ENCODE measurements around the gene CCDC15. TPM values are rescaled to one million over a fixed set of nuclear protein-coding genes. Genes with fewer than 3 reads are reported as not detected.
"Not testable (repeated sequence)": the region's sequence is repeated elsewhere in the genome, so short reads cannot be mapped to it uniquely, and the experiment has no call there.

Gene CCDC15
- total and polyA plus RNA-seq, 11 donors, result 0.08 to 1.8 (median 0.19) TPM

DNA sequence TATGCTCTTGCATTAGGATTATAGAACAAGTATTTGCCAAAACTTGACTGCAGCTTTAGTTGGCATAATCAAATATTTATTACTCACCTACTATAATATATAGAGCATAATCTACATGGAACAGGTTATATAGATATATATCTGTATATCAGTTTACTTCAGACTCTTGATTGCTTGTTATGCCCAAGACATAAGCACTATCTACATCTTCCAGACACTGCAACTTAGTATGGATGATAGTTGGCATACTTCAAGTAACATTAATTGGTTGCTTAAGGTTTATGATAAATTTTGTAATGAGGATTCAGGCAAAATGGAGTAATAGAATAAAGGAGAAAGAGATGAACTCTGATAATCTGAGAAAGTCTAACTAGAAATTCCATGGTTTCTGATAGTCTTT lies 1.0 kb downstream of the CCDC15 start:
- no peaks in the 10 kb centered on the region for H3K27me3 ChIP-seq
- ATAC-seq (no peak), DNase-seq (no peak)
- H3K9me3 ChIP-seq, result no peaks in the 10 kb centered on the region
- no peak overlapping the region for H3K27ac ChIP-seq
- H3K36me3 ChIP-seq, result no peaks in the 10 kb centered on the region
- peaks cover 0 to 15% (median 8%) of the 10 kb centered on the region in 12 donors for H3K4me1 ChIP-seq
- intact Hi-C loops (cut with DNase I), result loop anchor here in 7 of 10 donors (5.0 to 10.0 kb wide), 9 partner anchors 80 to 920 kb away; partner anchors contain the start of gene TMEM218 (in 3 of the 7)
- TF ChIP-seq CTCF (IDR thresholded peaks at IDR 0.05), result no peak
- TF ChIP-seq POLR2A (IDR thresholded peaks at IDR 0.05), result no peak
- H3K4me3 ChIP-seq, result peak overlapping the region in 1 of 12 donors; percentile 75

- no peak for DNase-seq
These were observed 8.1 kb downstream of the CCDC15 start for GRCh38 chr11:124961972-124962609.

GRCh38 chr11:124968197-124968596 lies 14.2 kb downstream of the CCDC15 start:
- H3K27ac ChIP-seq, H3K4me1 ChIP-seq, H3K4me3 ChIP-seq, H3K9me3 ChIP-seq, H3K27me3 ChIP-seq, H3K36me3 ChIP-seq, ATAC-seq: not testable (repeated sequence)
- WGBS, 4 donors, result 85 to 96% (median 89%) methylated on average over 11 to 13 of the region's 13 CpGs
- DNase-seq, result peak in 1 of 5 donors; percentile 46
- intact Hi-C loops (cut with DNase I), result loop anchor here in 7 of 10 donors (10.0 kb wide), 5 partner anchors 177 to 907 kb away; no protein-coding TSS in a partner anchor

More at GRCh38 chr11:124961972-124962609, 8.1 kb downstream of the CCDC15 start:
- Histone ChIP-seq H3K27ac (no peak overlapping the region), H3K4me1 (peaks cover 0 to 3% (median 0%) of the 10 kb centered on the region in 12 donors), H3K9me3 (no peaks in the 10 kb centered on the region), H3K36me3 (no peaks in the 10 kb centered on the region), H3K4me3 (no peak overlapping the region), H3K27me3 (no peaks in the 10 kb centered on the region)
- WGBS, 4 donors, result 20 to 21% (median 21%) methylated on average over 5 of the region's 5 CpGs
- TF ChIP-seq POLR2A (IDR thresholded peaks at IDR 0.05) (no peak), CTCF (IDR thresholded peaks at IDR 0.05) (peak; percentile 55 to 78 (median 70))
- peak in 3 of 4 donors; percentile 81 to 85 (median 83) for ATAC-seq
- intact Hi-C loops (cut with DNase I), result loop anchor here (2.0 to 10.0 kb wide), 12 partner anchors 179 to 913 kb away; no protein-coding TSS in a partner anchor

DNA sequence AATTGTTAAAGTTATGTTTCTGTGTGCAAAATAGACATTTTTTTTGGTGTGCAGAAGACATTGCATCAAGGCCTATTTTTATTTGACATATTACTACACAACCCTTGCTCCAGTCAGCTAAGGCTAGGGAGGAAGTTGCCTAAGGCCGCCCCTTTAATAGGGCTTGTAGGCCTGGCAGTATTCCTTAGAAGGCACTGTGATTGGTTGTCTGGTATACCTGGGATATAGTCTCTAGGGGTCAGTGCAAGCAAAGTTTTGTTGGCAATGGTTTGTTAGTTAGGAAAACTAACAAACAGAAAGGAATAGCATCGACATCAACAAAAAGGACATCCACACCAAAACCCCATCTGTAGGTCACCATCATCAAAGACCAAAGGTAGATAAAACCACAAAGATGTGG lies 16.9 kb downstream of the CCDC15 start:
- intact Hi-C loops (cut with DNase I), result no loop called here
- H3K27ac ChIP-seq, result no peak overlapping the region
- H3K4me1 ChIP-seq, result no peaks in the 10 kb centered on the region
- DNase-seq (no peak), ATAC-seq (no peak)
- H3K9me3 ChIP-seq, result no peaks in the 10 kb centered on the region
- TF ChIP-seq POLR2A (IDR thresholded peaks at IDR 0.05) (no peak), CTCF (IDR thresholded peaks at IDR 0.05) (no peak)
- H3K36me3 ChIP-seq, result no peaks in the 10 kb centered on the region
- H3K4me3 ChIP-seq, result no peak overlapping the region
- H3K27me3 ChIP-seq, result no peaks in the 10 kb centered on the region
- 71 to 87% (median 83%) methylated on average over 2 of the region's 2 CpGs for WGBS, 4 donors
